ENCODE data around the gene BUD23.
A peak's percentile ranks its signal among the peaks of the same experiment; 100 is the strongest.

The BUD23 gene

GRCh38 chr7:73715648-73716317 lies 32.4 kb downstream of the BUD23 start:
- H3K27ac ChIP-seq: peak overlapping the region; percentile 31
- H3K36me3 ChIP-seq (ENCODE audit: control insufficient read depth, insufficient read depth, low read length): no peaks in the 10 kb centered on the region
- peaks cover 4% of the 10 kb centered on the region for H3K79me2 ChIP-seq
- H3K4me3 ChIP-seq (ENCODE audit: low read depth, low read length): no peak overlapping the region
- TF ChIP-seq CTCF (IDR thresholded peaks at IDR 0.05): no peak
- H3K9me3 ChIP-seq (ENCODE audit: control insufficient read depth, low read length): no peaks in the 10 kb centered on the region
- no peak overlapping the region for H3K4me2 ChIP-seq (ENCODE audit: low read length)
- no peaks in the 10 kb centered on the region for H3K27me3 ChIP-seq (ENCODE audit: control insufficient read depth, insufficient read depth, low read length)
- no peak overlapping the region for H3K9ac ChIP-seq
- H3K4me1 ChIP-seq: peaks cover 20% of the 10 kb centered on the region
- peak overlapping the region; percentile 9 for H2AFZ ChIP-seq

- no peaks in the 10 kb centered on the region for H3K36me3 ChIP-seq (ENCODE audit: control insufficient read depth, insufficient read depth, low read length)
- TF ChIP-seq CTCF (IDR thresholded peaks at IDR 0.05): no peak
- H3K9me3 ChIP-seq (ENCODE audit: control insufficient read depth, low read length): no peaks in the 10 kb centered on the region
- H3K4me1 ChIP-seq: peaks cover 21% of the 10 kb centered on the region
- H3K79me2 ChIP-seq: peaks cover 4% of the 10 kb centered on the region
- no peaks in the 10 kb centered on the region for H3K27me3 ChIP-seq (ENCODE audit: control insufficient read depth, insufficient read depth, low read length)
- no peak overlapping the region for H3K4me2 ChIP-seq (ENCODE audit: low read length)
- H3K4me3 ChIP-seq (ENCODE audit: low read depth, low read length): no peak overlapping the region
- peak overlapping the region; percentile 31 for H3K27ac ChIP-seq
- peak overlapping the region; percentile 9 for H2AFZ ChIP-seq
- H3K9ac ChIP-seq: no peak overlapping the region
Measured at GRCh38 chr7:73716318-73716890, 33.0 kb downstream of the BUD23 start.

- Histone ChIP-seq H3K36me3 (ENCODE audit: control insufficient read depth, insufficient read depth, low read length) (no peaks in the 10 kb centered on the region), H3K4me2 (ENCODE audit: low read length) (no peak overlapping the region), H3K4me3 (ENCODE audit: low read depth, low read length) (no peak overlapping the region), H3K9me3 (ENCODE audit: control insufficient read depth, low read length) (no peaks in the 10 kb centered on the region), H2AFZ (no peak overlapping the region), H3K4me1 (peaks cover 23% of the 10 kb centered on the region), H3K9ac (no peak overlapping the region), H3K27ac (no peak overlapping the region), H3K79me2 (peaks cover 3% of the 10 kb centered on the region), H3K27me3 (ENCODE audit: control insufficient read depth, insufficient read depth, low read length) (no peaks in the 10 kb centered on the region)
- no peak for TF ChIP-seq CTCF (IDR thresholded peaks at IDR 0.05)
Measured at GRCh38 chr7:73717025-73717807, 33.8 kb downstream of the BUD23 start.

GRCh38 chr7:73717991-73718405 lies 34.6 kb downstream of the BUD23 start:
- Histone ChIP-seq H3K27me3 (ENCODE audit: control insufficient read depth, insufficient read depth, low read length) (no peaks in the 10 kb centered on the region), H3K79me2 (no peaks in the 10 kb centered on the region), H3K4me1 (peaks cover 22% of the 10 kb centered on the region), H2AFZ (no peak overlapping the region), H3K4me3 (ENCODE audit: low read depth, low read length) (no peak overlapping the region), H3K27ac (no peak overlapping the region), H3K36me3 (ENCODE audit: control insufficient read depth, insufficient read depth, low read length) (no peaks in the 10 kb centered on the region), H3K9ac (no peak overlapping the region), H3K9me3 (ENCODE audit: control insufficient read depth, low read length) (no peaks in the 10 kb centered on the region), H3K4me2 (ENCODE audit: low read length) (no peak overlapping the region)
- TF ChIP-seq CTCF (IDR thresholded peaks at IDR 0.05): no peak

All from parathyroid adenoma (tissue), 2 donors.